Pancreas (tissue), 10 donors: ENCODE measurements around the gene PPM1F. TPM values are rescaled to one million over a fixed set of nuclear protein-coding genes. Genes with fewer than 3 reads are reported as not detected.

Source experiments
- ATAC-seq, 4 donors: fragments of 200-7000 bp; cut with Tn5 transposase; one replicate each; pipeline versions ENCODE4 v1.8.0 to v1.9.1; 2020; ENCODE audit warnings: mild to moderate bottlenecking in 4 of 4, moderate library complexity in 4 of 4
- DNase-seq, 6 donors: peaks; one replicate each; pipeline ENCODE4 v3.0.0-alpha.2; 2020
- FAIRE-seq: peaks from 2 replicates; lab custom pipeline; 2012; peaks lifted over from hg19 to GRCh38; lab: Jason Lieb, UNC
- H3K27ac ChIP-seq, 4 donors: fragments of 200-600 bp; sonication (generic); 1 replicate in 3 of 4; 2 replicates in 1 of 4; pipeline versions ENCODE4 v1.5.0 to v1.8.0; 2020
- H3K27me3 ChIP-seq, 4 donors: fragments of 200-600 bp; one replicate each; pipeline ENCODE4 v1.8.0; 2021
- H3K36me3 ChIP-seq, 3 donors: fragments of 200-600 bp; sonication (generic) in 1 of 3; one replicate each; pipeline versions ENCODE4 v1.5.0 to v1.8.0; 2020 to 2021
- H3K4me1 ChIP-seq, 3 donors: fragments of 200-600 bp; one replicate each; pipeline ENCODE4 v1.8.0; 2021
- H3K4me3 ChIP-seq, 4 donors: fragments of 200-600 bp; sonication (generic) in 2 of 4; one replicate each; pipeline versions ENCODE4 v1.5.0 to v1.8.0; 2020 to 2021
- H3K9me3 ChIP-seq, 4 donors: fragments of 200-600 bp; one replicate each; pipeline ENCODE4 v1.8.0; 2021
- WGBS, 2 donors: extraction: QIAGEN DNeasy Blood & Tissue Kit; methylation state at CpG; one replicate each; pipeline ENCODE4 v1.1.7; 2013; 5-methylcytosine and 5-hydroxymethylcytosine counted together
- intact Hi-C, 3 donors: fragments of 100-400 bp; cut with DNase I; formaldehyde crosslinking; loops; one replicate each; pipeline versions ENCODE4 v1.11.1 to v1.14.2; 2022
- polyA plus RNA-seq, 2 donors: library from polyadenylated mRNA; stranded (reverse); fragments of 200-250 nt; gene quantifications; one replicate each; pipeline ENCODE4 v1.2.3, GENCODE V29; 2013
- total RNA-seq, 6 donors: library from RNA; stranded (reverse); fragmentation: NEBNext Ultra II Directional in 4 of 6; extraction: Animal tissue kit (Norgen Biotek cat#: 25700) in 4 of 6; gene quantifications; one replicate each; pipeline versions ENCODE4 v1.2.1 to v1.2.4, GENCODE V29; 2021 to 2023
- TF ChIP-seq, protein P1 (sequence below), 4 donors: fragments of 200-600 bp; sonication (generic) in 3 of 4; IDR thresholded peaks; one replicate each; pipeline versions ENCODE4 v1.5.0 to v1.8.0; 2021; ENCODE audit warnings: antibody characterized with exemption in 4 of 4
- donor health status: healthy with polysubstance abuse.
- donor health status: DM: no; HTN: no; CAD: no; lungs with moderate emphysema.
- donor health status: DM: no; HTN: no; CAD: no.
- donor health status: control.
- donor health status: control.
- donor health status: Bipolar disorder and iron deficiency.
- donor health status: DM: yes; HTN: yes; CAD: no.
- donor health status: DM: no; HTN: no; CAD: no.
- donor health status: DM: no; HTN: no; CAD: no.
- donor health status: DM: yes; HTN: yes; CAD: no.

Gene PPM1F
- total and polyA plus RNA-seq, 8 donors: 9.2 to 16.0 (median 10.2) TPM

GRCh38 chr22:21929253-21929652 lies 23.4 kb downstream of the PPM1F start:
- H3K36me3 ChIP-seq: peaks cover 10 to 31% (median 12%) of the 10 kb centered on the region in 3 donors
- H3K27me3 ChIP-seq: no peaks in the 10 kb centered on the region
- no peak overlapping the region for H3K27ac ChIP-seq
- no peak overlapping the region for H3K4me3 ChIP-seq
- intact Hi-C loops: no loop called here
- H3K4me1 ChIP-seq: no peaks in the 10 kb centered on the region
- 91 to 96% methylated on average over 6 of the region's 6 CpGs for WGBS, 2 donors
- DNase-seq: no peak
- TF ChIP-seq, protein P1, sequence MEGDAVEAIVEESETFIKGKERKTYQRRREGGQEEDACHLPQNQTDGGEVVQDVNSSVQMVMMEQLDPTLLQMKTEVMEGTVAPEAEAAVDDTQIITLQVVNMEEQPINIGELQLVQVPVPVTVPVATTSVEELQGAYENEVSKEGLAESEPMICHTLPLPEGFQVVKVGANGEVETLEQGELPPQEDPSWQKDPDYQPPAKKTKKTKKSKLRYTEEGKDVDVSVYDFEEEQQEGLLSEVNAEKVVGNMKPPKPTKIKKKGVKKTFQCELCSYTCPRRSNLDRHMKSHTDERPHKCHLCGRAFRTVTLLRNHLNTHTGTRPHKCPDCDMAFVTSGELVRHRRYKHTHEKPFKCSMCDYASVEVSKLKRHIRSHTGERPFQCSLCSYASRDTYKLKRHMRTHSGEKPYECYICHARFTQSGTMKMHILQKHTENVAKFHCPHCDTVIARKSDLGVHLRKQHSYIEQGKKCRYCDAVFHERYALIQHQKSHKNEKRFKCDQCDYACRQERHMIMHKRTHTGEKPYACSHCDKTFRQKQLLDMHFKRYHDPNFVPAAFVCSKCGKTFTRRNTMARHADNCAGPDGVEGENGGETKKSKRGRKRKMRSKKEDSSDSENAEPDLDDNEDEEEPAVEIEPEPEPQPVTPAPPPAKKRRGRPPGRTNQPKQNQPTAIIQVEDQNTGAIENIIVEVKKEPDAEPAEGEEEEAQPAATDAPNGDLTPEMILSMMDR (IDR thresholded peaks at IDR 0.05): no peak
- FAIRE-seq: no peak
- no peak for ATAC-seq
- no peaks in the 10 kb centered on the region for H3K9me3 ChIP-seq

GRCh38 chr22:21928048-21928447 lies 24.6 kb downstream of the PPM1F start:
- Histone ChIP-seq H3K4me1 (no peaks in the 10 kb centered on the region), H3K9me3 (no peaks in the 10 kb centered on the region), H3K27ac (no peak overlapping the region), H3K36me3 (peaks cover 10 to 24% (median 10%) of the 10 kb centered on the region in 3 donors), H3K4me3 (no peak overlapping the region), H3K27me3 (no peaks in the 10 kb centered on the region)
- DNase-seq (no peak), FAIRE-seq (no peak), ATAC-seq (peak in 2 of 4 donors; percentile 40 to 61)
- TF ChIP-seq, protein P1 (IDR thresholded peaks at IDR 0.05): no peak
- WGBS, 2 donors: 49 to 54% methylated on average over 12 of the region's 12 CpGs
- intact Hi-C loops: no loop called here

- FAIRE-seq (no peak), DNase-seq (no peak), ATAC-seq (no peak)
- Histone ChIP-seq H3K4me3 (no peak overlapping the region), H3K27me3 (no peaks in the 10 kb centered on the region), H3K36me3 (peaks cover 2 to 16% (median 8%) of the 10 kb centered on the region in 3 donors), H3K27ac (no peak overlapping the region), H3K4me1 (peaks cover 0 to 1% (median under 1%) of the 10 kb centered on the region in 3 donors), H3K9me3 (no peaks in the 10 kb centered on the region)
- 89% methylated on average over 16 of the region's 16 CpGs for WGBS, 2 donors
- intact Hi-C loops: no loop called here
- TF ChIP-seq, protein P1 (IDR thresholded peaks at IDR 0.05): no peak
Observed at GRCh38 chr22:21927174-21927823, 25.3 kb downstream of the PPM1F start.

DNA sequence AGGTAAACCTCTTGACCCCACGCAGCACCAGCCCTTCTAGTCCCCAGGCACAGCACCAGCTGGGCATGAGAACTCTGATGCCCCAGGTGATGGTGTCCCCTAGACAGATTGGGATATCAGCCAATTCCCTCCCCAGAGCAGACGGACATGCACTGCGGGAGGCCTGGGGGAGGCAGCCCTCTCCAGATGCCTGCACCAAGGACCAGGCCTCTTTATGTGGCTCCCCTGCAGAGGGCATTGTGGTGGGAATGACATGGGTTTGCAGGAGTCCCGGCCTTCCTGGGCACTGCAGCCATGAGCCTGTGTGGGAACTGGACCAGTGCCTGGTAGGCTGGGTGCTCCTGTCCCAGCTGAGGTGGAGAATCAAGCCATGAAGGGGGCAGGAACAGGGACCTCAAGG lies 25.9 kb downstream of the PPM1F start:
- Histone ChIP-seq H3K4me3 (no peak overlapping the region), H3K27ac (no peak overlapping the region), H3K36me3 (peaks cover 0 to 16% (median 7%) of the 10 kb centered on the region in 3 donors), H3K27me3 (no peaks in the 10 kb centered on the region), H3K9me3 (no peaks in the 10 kb centered on the region), H3K4me1 (peaks cover under 1 to 7% (median 7%) of the 10 kb centered on the region in 3 donors)
- intact Hi-C loops: no loop called here
- FAIRE-seq: no peak
- DNase-seq: no peak
- ATAC-seq: peak in 3 of 4 donors; percentile 15 to 26 (median 23)
- TF ChIP-seq, protein P1 (IDR thresholded peaks at IDR 0.05): no peak
- 67 to 73% methylated on average over 4 of the region's 4 CpGs for WGBS, 2 donors

DNA sequence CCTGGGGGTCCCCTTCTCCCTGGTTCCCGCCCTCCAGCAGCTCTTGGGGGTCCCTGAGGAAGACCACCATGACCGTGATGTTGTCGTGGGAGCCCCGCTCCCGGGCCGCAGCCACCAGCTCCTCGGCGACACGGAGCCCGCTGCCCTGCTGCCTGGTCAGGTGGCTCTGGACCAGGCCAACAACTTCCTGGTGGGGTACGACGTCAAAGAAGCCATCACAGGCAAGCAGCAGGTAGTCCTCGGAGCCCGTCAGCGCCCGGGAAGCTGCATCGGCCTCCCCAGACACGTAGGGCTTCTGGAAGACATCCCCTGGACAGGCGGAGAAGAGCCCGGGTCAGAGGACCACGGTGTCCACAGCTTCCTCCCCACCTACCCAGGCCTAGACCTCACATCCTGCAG lies 29.5 kb downstream of the PPM1F start:
- ATAC-seq: no peak
- Histone ChIP-seq H3K27me3 (no peaks in the 10 kb centered on the region), H3K4me3 (no peak overlapping the region), H3K9me3 (no peaks in the 10 kb centered on the region), H3K36me3 (no peaks in the 10 kb centered on the region), H3K27ac (no peak overlapping the region), H3K4me1 (peaks cover 12 to 19% (median 19%) of the 10 kb centered on the region in 3 donors)
- intact Hi-C loops: no loop called here
- TF ChIP-seq, protein P1 (IDR thresholded peaks at IDR 0.05): no peak
- WGBS, 2 donors: 96 to 98% methylated on average over 21 of the region's 21 CpGs
- peak in 1 of 6 donors; percentile 65 for DNase-seq
- no peak for FAIRE-seq
